GM19395 (cell line): ENCODE data around the gene LONRF2.

ENCODE experiments used
- ATAC-seq: cut with Tn5 transposase; IDR thresholded peaks from one replicate; pipeline ENCODE4 v1.9.1; 2021; ENCODE audit warnings: mild to moderate bottlenecking, moderate library complexity; ENCODE audit not compliant: unreplicated experiment

The LONRF2 gene

GRCh38 chr2:100237770-100238169 is 84.5 kb downstream of the LONRF2 start:
- ATAC-seq: no peak

DNA sequence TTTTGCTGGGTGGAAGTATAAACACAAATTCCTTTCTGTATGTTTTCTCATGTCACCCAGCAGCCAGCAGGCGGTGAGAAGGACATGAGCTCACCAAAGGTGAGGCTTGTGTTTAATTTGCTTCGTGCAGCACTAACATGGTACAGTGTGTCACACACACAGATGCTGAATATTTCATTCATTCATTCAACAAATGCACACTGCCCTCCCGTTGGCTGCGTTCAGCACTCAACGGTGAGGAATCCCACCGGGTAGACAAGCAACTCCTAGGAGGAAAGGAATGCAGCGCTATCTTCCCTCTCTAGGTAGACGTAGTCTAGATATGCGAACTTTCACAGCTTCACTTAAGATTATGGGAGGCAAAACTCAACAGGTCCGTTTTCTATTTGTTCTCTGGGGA is 85.1 kb downstream of the LONRF2 start:
- no peak for ATAC-seq

DNA sequence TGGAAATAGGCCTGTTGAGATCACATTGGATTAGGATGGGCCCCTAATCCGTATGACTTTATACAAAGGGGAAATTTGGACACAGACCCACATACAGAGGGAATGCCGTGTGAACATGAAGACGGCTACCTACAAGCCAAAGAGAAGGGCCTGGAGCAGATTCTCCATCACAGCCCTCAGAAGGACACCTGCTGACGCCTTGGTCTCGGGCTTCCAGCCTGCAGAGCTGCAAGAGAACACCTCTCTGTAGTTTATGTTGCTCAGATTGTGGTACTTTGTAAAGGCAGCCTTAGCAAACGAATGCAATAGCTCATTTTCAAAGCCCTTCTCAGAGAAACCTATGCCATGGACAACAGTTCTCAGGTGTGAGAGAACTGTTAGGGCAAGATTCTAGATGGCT is 86.1 kb downstream of the LONRF2 start:
- no peak for ATAC-seq

- no peak for ATAC-seq
These were observed 86.7 kb downstream of the LONRF2 start for GRCh38 chr2:100235581-100235980.

- peak; percentile 94 for ATAC-seq
These were observed 87.2 kb downstream of the LONRF2 start for GRCh38 chr2:100235098-100235497.

DNA sequence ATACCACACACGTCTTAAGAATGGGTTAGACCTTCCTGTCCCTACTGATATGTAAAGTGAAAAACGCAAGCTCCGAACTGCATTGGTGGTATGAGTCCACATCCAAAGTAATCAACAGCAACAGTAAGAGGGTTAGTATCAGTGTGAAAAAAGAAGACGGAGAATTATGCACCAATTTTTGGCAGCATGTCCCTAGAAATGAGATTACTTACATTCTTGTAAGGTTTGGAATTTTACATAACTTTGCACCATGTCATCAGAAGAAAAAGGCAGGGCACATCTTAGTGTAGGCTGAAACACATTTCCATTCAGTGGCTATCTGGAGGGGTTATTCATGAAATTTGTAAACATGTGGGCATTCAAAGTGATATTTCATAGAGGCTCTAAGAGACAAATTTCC is 88.2 kb downstream of the LONRF2 start:
- ATAC-seq: no peak

DNA sequence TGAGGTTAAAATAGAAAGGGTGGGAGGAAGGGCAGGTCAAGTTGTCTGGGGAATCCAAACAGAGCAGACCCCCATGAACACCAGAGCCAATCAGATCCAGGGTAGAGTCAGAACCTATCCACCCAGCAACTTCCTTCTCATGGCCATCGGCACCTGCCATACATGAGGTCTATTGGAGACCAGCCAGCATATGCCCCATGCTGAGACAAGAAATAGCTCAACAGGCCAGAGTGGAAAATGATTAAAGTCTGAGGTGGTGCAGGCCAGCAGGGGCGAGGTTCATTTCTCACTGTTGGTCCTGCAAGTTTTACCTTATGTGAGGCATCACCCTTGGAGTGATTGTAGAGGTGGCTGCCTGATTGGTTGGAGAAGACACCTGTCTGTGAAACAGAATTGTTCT is 89.2 kb downstream of the LONRF2 start:
- no peak for ATAC-seq

GRCh38 chr2:100230754-100231153 is 91.5 kb downstream of the LONRF2 start:
- no peak for ATAC-seq

DNA sequence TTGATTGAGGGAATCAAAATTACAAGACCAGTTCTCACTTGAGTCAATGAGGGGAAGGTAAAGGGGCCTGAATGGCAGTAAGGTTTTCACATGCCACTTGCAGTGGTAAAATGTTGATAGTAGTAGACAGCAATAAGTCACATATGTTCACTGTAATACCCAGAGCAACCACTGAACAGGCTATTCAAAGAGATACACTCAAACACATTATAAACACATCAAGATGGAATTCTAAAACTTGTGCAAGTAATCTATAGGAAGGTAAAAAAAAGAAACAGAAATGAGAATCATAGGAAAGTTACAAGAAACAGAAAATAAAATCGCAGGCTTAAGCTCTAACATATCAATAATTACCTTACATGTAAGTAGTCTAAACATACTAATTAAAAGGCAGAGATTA is 93.3 kb downstream of the LONRF2 start:
- no peak for ATAC-seq

DNA sequence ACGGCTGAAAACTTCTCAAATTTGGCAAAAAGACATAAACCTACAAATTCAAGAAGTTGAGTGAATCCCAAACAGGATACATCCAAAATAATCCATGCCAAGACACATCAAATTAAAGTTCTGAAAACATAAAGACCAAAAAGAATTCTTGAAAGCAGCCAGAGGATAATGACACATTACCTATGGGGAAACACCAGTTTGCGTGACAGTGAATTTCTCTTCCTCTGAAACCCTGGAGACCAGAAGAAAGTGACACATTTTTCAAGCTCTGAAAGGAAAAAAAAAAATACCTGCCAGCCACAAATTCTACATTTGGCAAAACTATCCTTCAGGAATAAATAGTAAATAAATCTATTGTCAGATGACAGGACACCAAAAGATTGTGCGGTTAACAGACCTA is 93.9 kb downstream of the LONRF2 start:
- ATAC-seq: no peak

- ATAC-seq: no peak
These were observed 97.2 kb downstream of the LONRF2 start for GRCh38 chr2:100224988-100225710.

DNA sequence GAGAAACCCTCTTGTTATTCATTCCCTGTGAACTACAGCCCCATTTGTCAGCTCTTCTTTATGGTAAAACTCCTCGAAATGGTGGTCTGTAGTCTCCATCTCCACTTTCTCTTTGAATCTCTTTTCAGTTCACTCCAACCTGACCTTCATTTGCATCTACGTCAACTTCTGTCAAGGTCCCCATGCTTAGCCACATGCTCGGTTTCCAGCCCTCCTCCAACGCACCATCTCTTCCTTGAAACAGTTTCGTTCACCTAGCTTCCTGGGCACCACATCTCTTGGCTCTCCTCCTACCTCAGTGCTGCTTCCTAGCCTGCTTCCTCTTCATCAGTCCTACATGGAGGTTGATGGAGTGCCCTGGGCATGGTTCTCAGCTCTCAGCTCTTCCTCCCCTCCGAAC is 98.8 kb downstream of the LONRF2 start:
- ATAC-seq: no peak
